ENCODE measurements around the gene ARHGAP15.

GRCh38 chr2:143296089-143296488, 166.9 kb downstream of the ARHGAP15 start:
- TF ChIP-seq EZH2 (IDR thresholded peaks at IDR 0.05; ENCODE audit: insufficient read depth, poor library complexity, severe bottlenecking) (no peak), EZH2phosphoT487 (IDR thresholded peaks at IDR 0.05; ENCODE audit: insufficient read depth, low read depth) (no peak)
